ENCODE results near the gene HOXD12. TPM values are rescaled to one million over a fixed set of nuclear protein-coding genes. Genes with fewer than 3 reads are reported as not detected.

Gene HOXD12
- total RNA-seq, 1 donor = not detected

DNA sequence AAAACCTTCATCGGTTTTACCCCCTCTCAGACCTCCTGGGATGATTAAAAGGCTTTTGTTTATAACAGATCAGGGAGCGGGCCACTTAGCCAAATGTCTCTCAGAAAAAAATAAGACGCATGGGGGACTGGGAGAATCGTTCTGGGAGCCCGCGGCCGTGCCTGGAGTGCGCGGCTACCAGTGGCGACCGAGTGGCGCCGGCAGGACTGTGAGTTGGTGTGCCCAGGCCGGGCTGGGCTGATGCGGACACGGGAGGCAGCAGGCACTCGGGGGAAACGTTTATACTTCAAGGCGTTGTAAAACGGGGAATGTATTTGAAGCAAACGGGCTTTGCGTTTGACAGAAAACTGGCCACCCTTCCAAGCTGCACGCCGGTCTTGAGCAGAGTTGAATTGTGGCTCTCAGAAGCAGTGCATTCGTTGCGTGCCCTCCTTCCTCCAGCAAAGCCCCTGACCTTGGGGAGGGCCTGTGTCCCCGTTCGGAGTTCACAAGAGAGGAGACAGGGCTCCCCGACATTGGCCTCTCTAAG, 12.3 kb downstream of the HOXD12 start:
- no peak for DNase-seq (ENCODE audit: low read depth)
- H3K4me3 ChIP-seq (ENCODE audit: low read depth, low read length) = peak overlapping the region; percentile 62
- TF ChIP-seq, protein P1, sequence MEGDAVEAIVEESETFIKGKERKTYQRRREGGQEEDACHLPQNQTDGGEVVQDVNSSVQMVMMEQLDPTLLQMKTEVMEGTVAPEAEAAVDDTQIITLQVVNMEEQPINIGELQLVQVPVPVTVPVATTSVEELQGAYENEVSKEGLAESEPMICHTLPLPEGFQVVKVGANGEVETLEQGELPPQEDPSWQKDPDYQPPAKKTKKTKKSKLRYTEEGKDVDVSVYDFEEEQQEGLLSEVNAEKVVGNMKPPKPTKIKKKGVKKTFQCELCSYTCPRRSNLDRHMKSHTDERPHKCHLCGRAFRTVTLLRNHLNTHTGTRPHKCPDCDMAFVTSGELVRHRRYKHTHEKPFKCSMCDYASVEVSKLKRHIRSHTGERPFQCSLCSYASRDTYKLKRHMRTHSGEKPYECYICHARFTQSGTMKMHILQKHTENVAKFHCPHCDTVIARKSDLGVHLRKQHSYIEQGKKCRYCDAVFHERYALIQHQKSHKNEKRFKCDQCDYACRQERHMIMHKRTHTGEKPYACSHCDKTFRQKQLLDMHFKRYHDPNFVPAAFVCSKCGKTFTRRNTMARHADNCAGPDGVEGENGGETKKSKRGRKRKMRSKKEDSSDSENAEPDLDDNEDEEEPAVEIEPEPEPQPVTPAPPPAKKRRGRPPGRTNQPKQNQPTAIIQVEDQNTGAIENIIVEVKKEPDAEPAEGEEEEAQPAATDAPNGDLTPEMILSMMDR (IDR thresholded peaks at IDR 0.05; ENCODE audit: insufficient read depth, low read depth, low read length) = no peak

DNA sequence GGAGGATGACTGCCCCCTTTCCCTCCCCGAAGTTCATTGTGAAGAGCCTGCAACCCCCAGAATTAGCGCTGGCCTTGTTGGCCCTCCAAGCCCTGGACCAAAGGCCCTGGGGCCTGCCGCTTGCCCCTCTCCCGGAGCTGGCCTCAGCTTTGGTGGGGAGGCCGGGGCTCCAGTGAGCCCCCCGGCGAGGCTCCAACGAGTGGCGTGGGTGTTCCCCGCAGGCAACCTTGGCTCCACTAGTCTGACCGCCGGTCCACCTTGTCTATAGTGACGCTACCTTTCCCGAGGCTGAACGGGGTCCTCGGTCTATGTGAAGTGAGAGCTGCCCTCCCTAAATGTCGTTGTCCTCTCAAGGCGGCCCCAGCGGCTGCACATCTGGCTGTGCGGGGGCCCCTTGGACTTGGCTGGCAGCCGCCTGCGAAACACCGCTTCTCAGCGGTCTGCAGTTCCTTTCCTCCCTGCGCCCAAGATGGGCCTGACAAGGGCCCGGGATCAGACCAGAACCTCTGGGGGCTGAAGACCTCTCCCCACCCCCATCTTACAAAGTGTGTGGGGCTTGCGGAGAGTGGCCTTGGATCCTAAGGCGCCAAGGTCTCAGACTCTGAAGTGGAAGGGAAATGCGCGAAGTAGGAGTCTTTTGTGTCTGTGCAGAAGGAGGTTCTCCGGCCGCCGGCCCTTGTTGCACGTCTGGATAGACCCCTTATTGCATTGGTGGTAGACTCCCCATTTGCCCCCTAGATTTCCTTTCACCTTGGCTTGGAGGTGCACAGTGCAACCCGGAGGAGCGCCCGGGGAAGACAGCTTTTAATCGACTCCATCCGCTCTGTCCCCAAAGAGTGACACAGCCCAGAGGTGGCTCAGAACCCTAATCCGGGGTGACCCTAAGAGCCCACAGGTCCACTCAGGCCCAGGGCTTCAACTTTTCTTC, 13.0 kb downstream of the HOXD12 start:
- DNase-seq (ENCODE audit: low read depth) = peak; percentile 24
- TF ChIP-seq, protein P1 (IDR thresholded peaks at IDR 0.05; ENCODE audit: insufficient read depth, low read depth, low read length) = no peak
- peak overlapping the region; percentile 62 for H3K4me3 ChIP-seq (ENCODE audit: low read depth, low read length)

DNA sequence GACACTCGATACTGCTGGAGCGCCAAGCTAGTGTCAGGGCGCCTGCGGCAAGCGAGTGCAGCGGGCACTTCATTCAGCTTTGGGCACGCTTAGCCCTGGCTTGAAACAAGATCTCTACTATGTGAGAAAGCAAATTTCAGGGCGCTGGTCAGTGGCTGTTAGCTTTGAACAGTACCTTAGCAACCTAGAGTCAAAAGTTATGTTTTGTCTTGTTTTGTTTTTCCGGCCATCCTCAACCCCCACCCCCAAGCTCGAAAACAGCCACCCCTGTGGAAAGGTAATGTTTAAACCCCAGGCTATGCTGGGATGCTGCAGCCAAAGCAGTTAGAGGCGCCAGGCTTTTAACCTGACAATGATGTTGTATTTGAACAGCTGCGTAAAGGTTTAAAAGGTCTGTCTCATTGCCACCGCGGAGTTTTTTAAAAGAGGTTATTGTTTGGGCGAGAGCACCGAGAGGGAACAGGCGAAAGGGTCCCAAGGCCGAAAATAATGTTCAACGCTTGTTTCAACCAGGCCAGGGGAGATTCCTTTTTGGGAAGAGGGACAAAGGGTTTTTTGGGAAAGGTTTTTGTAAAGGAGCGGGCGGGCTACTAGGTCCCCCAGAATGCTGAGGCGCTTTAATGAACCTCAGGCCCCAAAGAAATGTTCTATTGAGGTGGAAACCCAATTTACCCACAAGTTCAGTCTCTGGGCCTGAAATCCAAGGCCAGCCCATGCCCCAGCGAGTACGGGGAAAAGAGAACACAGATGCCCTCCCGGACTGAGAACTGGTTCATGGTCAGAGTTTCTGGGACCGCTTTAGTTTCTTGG, 14.7 kb downstream of the HOXD12 start:
- TF ChIP-seq, protein P1 (IDR thresholded peaks at IDR 0.05; ENCODE audit: insufficient read depth, low read depth, low read length) = no peak
- H3K4me3 ChIP-seq (ENCODE audit: low read depth, low read length) = peak overlapping the region; percentile 54
- peak; percentile 50 for DNase-seq (ENCODE audit: low read depth)

DNA sequence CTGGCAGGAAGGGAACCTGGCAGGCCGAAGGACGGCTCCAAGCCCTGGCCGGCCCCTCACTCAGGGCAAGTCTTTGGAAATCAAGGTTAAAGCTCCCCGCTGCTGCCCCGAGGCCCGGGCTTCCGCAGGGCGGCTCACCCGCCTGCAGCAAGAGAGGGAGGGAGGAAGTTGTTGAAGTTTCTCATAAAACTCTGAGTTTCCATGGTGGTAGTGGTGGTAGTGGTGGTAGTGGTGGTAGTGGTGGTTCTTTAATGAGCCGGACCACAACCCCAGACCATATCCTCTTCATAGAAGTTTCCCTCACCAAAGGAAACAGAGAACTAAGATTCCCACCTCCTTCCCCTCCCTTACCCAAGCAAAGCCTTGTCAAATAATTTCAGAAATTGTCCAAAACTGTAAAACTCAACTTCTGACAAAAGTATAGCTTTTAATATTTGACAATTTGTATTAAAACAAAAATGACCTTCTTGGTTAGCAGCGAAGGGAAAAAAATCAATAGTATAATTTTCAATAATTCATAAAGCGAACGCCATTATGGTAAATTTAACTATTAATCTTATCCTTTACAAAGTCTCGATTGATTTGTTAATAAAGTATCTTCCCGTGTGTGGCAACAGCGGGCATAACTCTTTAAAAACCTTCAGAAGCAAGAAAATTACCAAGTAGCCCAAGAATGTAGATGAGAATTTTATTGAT, 15.5 kb downstream of the HOXD12 start:
- TF ChIP-seq, protein P1 (IDR thresholded peaks at IDR 0.05; ENCODE audit: insufficient read depth, low read depth, low read length) = no peak
- DNase-seq (ENCODE audit: low read depth) = no peak

DNA sequence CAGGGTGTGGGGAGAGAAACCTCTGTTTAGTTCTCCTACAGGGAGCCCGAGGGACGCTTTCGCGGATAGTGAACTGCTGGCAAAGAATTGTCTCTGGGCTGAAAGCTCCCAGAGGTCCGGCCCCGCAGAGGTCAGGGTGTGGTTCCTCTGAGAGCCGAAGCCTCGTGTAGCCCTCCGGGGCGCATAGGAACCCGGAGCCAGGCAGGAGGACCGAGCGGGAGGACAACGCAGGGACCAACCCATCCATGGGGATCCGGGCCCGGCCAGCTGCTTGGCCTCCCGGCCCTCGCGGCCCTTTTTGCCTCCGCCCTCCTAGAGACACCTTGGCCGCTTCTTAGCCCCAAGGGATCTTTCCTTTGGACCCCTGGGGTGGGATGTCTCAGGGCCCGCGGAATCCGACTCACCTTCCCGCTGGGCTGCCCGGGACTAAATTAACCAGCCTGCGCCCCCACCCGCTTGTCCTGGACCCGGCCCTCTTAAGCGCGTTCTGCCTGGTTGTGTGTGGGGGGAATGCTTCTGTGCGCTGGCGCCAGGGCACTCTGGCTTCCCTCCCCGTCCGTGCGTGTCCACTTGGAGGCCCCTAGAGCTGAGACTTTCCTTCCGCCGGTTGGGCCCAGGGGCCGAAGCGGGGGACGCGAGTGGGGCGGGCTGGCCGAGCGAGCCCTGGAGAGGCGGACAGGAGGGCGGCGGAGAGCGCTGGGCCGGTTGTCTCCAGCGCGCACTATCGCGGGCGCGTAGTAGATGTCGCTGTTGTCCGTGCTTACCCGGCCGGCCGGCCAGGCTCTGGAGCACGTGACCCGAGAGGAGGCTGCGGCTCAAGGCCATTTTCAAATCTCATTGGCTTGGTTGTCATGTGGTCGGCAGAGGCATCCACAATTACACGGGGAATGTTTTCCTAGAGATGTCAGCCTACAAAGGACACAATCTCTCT, 16.6 kb downstream of the HOXD12 start, which contains the start of gene HOXD10:
TSS of gene HOXD10 (plus strand) at position 896 of the 931 bp plus-strand sequence. CDS start 56 bp downstream, outside the sequence.
- TF ChIP-seq, protein P1 (IDR thresholded peaks at IDR 0.05; ENCODE audit: insufficient read depth, low read depth, low read length) = no peak
- H3K4me3 ChIP-seq (ENCODE audit: low read depth, low read length) = peak within 1 kb of the TSS; percentile 58
- peak; percentile 90 for DNase-seq (ENCODE audit: low read depth)

More for the DNA sequence above, 15.5 kb downstream of the HOXD12 start:
- H3K4me3 ChIP-seq (ENCODE audit: low read depth, low read length) = peak overlapping the region; percentile 54

Measured in fibroblast of villous mesenchyme (primary cell).